Measurements from ENCODE around the gene COL18A1. TPM values are rescaled to one million over a fixed set of nuclear protein-coding genes. Genes with fewer than 3 reads are reported as not detected.

Gene COL18A1
- total and polyA plus RNA-seq, 4 donors = 62.5 to 309 (median 95.0) TPM

DNA sequence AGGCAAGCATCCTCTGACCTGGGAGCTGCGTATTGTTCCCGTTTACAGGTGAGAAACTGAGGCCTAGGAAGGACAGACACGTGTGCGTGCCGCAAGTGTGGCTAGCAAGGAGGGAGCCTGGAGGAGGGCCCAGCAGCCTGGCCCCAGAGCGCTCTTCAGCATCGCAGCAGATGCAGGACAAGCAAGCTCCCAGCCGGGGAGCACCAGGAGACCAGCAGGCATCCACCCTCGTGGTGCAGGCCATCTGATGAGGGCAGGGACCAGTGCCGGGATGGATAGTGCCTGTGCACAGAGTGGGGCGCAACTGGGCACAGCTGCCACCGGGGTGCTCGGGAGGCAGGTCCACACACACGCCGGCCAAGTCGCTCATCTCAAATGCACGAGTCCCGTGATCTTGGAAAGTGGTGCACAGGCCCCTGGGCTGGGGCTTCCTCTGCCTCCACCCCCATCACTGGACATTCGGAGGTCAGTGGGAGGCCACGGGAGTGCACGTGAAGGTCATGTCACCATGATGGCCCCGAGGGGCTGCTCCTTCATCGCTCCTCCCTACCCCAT, 55.1 kb downstream of the COL18A1 start:
- Histone ChIP-seq H3K36me3 (ENCODE audit: control insufficient read depth, insufficient read depth, low read length) (peaks cover 28% of the 10 kb centered on the region), H3K27me3 (ENCODE audit: control insufficient read depth, insufficient read depth, low read length) (no peaks in the 10 kb centered on the region), H3K4me3 (ENCODE audit: low read depth, low read length) (no peak overlapping the region), H3K27ac (ENCODE audit: low read depth, low read length) (no peak overlapping the region), H3K4me1 (ENCODE audit: control insufficient read depth, insufficient read depth, low read length) (peaks cover 28% of the 10 kb centered on the region), H3K9me3 (ENCODE audit: control insufficient read depth, insufficient read depth, low read length) (peaks cover 16% of the 10 kb centered on the region)
- 96% methylated on average over 23 of the region's 23 CpGs for WGBS (ENCODE audit: insufficient coverage)
- DNase-seq (ENCODE audit: low read depth in 4 of 6, low spot score in 6 of 6) = no peak

DNA sequence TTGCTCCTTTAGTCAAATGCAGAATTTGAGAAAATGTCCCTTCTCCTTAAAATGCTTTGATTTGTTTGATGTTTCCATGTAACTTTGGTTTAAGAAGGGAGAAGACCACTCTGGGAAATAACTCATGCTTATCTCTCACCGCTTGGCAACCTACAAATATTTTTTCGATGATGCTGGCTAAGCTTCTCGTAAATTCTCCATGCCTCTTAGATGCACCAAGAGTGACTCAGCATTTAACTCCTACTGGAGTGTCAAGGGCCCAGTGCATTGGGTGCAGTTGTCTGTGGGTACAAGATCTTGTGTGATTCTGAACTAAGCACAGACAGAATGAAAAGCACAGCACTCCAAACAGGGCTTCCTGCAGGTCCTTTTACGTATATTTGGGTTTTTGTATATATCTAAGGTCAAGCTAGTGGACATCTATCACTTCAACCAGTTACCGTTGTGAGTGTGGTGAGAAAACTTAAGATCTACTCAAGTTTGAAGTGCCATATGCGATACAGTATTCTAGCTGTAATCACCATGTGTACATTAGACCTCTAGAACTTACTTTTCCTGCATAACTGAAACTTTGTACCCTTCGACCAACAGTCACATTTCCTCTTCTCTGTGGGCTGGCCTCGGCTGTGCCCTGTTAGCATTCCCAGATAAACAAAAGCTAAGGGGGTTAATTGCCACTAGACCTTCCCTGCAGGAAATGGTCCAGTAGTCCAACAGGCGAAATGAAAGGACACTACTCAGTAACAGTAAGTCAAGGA, 55.8 kb downstream of the COL18A1 start:
- no peak for DNase-seq (ENCODE audit: low read depth in 4 of 6, low spot score in 6 of 6)
- Histone ChIP-seq H3K4me3 (ENCODE audit: low read depth, low read length) (no peak overlapping the region), H3K36me3 (ENCODE audit: control insufficient read depth, insufficient read depth, low read length) (peaks cover 28% of the 10 kb centered on the region), H3K27ac (ENCODE audit: low read depth, low read length) (no peak overlapping the region), H3K4me1 (ENCODE audit: control insufficient read depth, insufficient read depth, low read length) (peaks cover 21% of the 10 kb centered on the region), H3K9me3 (ENCODE audit: control insufficient read depth, insufficient read depth, low read length) (peaks cover 16% of the 10 kb centered on the region), H3K27me3 (ENCODE audit: control insufficient read depth, insufficient read depth, low read length) (no peaks in the 10 kb centered on the region)
- 85% methylated on average over 6 of the region's 9 CpGs for WGBS (ENCODE audit: insufficient coverage)

DNA sequence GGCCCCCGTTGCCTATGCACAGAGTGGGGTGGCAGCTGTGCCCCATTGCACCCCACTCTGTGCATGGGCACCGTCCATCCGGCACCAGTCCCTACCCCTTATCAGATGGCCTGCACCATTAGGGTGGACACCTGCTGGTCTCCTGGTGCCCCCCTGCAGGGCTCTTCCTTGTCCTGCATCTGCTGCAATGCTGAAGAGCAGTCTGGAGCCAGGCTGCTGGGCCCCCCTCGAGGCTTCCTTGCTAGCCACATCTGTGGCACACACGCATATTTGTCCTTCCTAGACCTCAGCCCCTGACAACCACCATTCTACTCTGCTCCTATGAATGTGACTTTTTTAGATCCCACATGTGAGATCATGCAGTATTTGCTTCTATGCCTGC, 56.4 kb downstream of the COL18A1 start:
- no peak overlapping the region for H3K27ac ChIP-seq (ENCODE audit: low read depth, low read length)
- peaks cover 22% of the 10 kb centered on the region for H3K36me3 ChIP-seq (ENCODE audit: control insufficient read depth, insufficient read depth, low read length)
- peaks cover 16% of the 10 kb centered on the region for H3K9me3 ChIP-seq (ENCODE audit: control insufficient read depth, insufficient read depth, low read length)
- 88% methylated on average over 5 of the region's 5 CpGs for WGBS (ENCODE audit: insufficient coverage)
- no peak overlapping the region for H3K4me3 ChIP-seq (ENCODE audit: low read depth, low read length)
- H3K4me1 ChIP-seq (ENCODE audit: control insufficient read depth, insufficient read depth, low read length) = peaks cover 22% of the 10 kb centered on the region
- no peaks in the 10 kb centered on the region for H3K27me3 ChIP-seq (ENCODE audit: control insufficient read depth, insufficient read depth, low read length)
- no peak for DNase-seq (ENCODE audit: low read depth in 4 of 6, low spot score in 6 of 6)

GRCh38 chr21:45461806-45462341, 56.9 kb downstream of the COL18A1 start:
- Histone ChIP-seq H3K27ac (ENCODE audit: low read depth, low read length) (no peak overlapping the region), H3K4me3 (ENCODE audit: low read depth, low read length) (no peak overlapping the region), H3K4me1 (ENCODE audit: control insufficient read depth, insufficient read depth, low read length) (peaks cover 27% of the 10 kb centered on the region), H3K36me3 (ENCODE audit: control insufficient read depth, insufficient read depth, low read length) (peaks cover 20% of the 10 kb centered on the region), H3K9me3 (ENCODE audit: control insufficient read depth, insufficient read depth, low read length) (peaks cover 16% of the 10 kb centered on the region), H3K27me3 (ENCODE audit: control insufficient read depth, insufficient read depth, low read length) (no peaks in the 10 kb centered on the region)
- DNase-seq (ENCODE audit: low read depth in 4 of 6, low spot score in 6 of 6) = no peak

DNA sequence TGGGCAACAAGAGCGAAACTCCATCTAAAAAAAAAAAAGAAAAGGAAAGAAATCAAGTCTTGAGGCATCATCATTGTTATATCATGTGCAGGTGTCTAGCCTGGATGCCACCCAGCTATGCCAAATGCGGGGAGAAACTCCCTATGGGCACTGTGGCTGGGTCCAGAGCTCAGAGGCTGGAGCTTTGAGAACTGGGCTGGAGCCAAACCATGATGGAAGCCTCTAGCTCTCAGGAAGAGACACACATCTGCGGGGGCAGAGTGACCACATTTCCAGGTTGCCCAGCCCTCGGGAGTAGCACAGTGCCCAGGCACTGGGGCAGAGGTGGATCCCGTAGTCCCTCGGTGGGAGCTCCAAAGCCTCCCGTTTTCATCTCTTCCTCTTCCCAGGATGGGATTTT, 58.9 kb downstream of the COL18A1 start:
- DNase-seq (ENCODE audit: low read depth in 4 of 6, low spot score in 6 of 6) = no peak
- H3K9me3 ChIP-seq (ENCODE audit: control insufficient read depth, insufficient read depth, low read length) = peaks cover 16% of the 10 kb centered on the region
- peaks cover 24% of the 10 kb centered on the region for H3K36me3 ChIP-seq (ENCODE audit: control insufficient read depth, insufficient read depth, low read length)
- H3K27me3 ChIP-seq (ENCODE audit: control insufficient read depth, insufficient read depth, low read length) = no peaks in the 10 kb centered on the region
- H3K4me3 ChIP-seq (ENCODE audit: low read depth, low read length) = no peak overlapping the region
- H3K4me1 ChIP-seq (ENCODE audit: control insufficient read depth, insufficient read depth, low read length) = peaks cover 29% of the 10 kb centered on the region
- H3K27ac ChIP-seq (ENCODE audit: low read depth, low read length) = no peak overlapping the region
- WGBS (ENCODE audit: insufficient coverage) = 91% methylated on average over 4 of the region's 7 CpGs

DNA sequence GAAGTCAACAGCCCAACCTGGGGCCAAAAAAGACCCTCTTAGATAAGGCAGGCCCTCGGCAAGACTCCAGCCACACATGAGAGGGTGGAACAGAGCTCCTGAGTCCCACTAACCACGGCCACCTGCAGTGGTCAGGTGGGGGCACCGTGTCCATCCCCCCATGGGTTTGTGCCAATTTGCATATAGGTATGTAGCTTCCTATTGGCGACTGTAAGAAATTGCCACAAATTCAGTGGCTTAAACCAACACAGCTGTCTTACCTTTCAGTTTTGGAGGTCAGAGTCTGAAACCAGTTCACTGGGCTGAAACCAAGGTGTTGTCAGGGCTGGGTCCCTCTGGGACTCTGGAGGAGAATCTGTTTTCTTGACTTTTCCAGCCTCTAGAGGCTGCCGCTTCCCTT, 59.3 kb downstream of the COL18A1 start:
- Histone ChIP-seq H3K27me3 (ENCODE audit: control insufficient read depth, insufficient read depth, low read length) (no peaks in the 10 kb centered on the region), H3K36me3 (ENCODE audit: control insufficient read depth, insufficient read depth, low read length) (peaks cover 28% of the 10 kb centered on the region), H3K4me1 (ENCODE audit: control insufficient read depth, insufficient read depth, low read length) (peaks cover 33% of the 10 kb centered on the region), H3K9me3 (ENCODE audit: control insufficient read depth, insufficient read depth, low read length) (peaks cover 16% of the 10 kb centered on the region), H3K27ac (ENCODE audit: low read depth, low read length) (no peak overlapping the region), H3K4me3 (ENCODE audit: low read depth, low read length) (no peak overlapping the region)
- DNase-seq (ENCODE audit: low read depth in 4 of 6, low spot score in 6 of 6) = no peak
- WGBS (ENCODE audit: insufficient coverage) = 83% methylated on average over 2 of the region's 5 CpGs

- Histone ChIP-seq H3K27me3 (ENCODE audit: control insufficient read depth, insufficient read depth, low read length) (no peaks in the 10 kb centered on the region), H3K27ac (ENCODE audit: low read depth, low read length) (no peak overlapping the region), H3K4me3 (ENCODE audit: low read depth, low read length) (no peak overlapping the region), H3K9me3 (ENCODE audit: control insufficient read depth, insufficient read depth, low read length) (peaks cover 16% of the 10 kb centered on the region), H3K4me1 (ENCODE audit: control insufficient read depth, insufficient read depth, low read length) (peaks cover 41% of the 10 kb centered on the region), H3K36me3 (ENCODE audit: control insufficient read depth, insufficient read depth, low read length) (peaks cover 22% of the 10 kb centered on the region)
- no peak for DNase-seq (ENCODE audit: low read depth in 4 of 6, low spot score in 6 of 6)
- WGBS (ENCODE audit: insufficient coverage) = 77% methylated on average over 16 of the region's 16 CpGs
Measured at GRCh38 chr21:45465105-45465504, 60.1 kb downstream of the COL18A1 start.

- Histone ChIP-seq H3K36me3 (ENCODE audit: control insufficient read depth, insufficient read depth, low read length) (peaks cover 20% of the 10 kb centered on the region), H3K9me3 (ENCODE audit: control insufficient read depth, insufficient read depth, low read length) (peaks cover 16% of the 10 kb centered on the region), H3K4me3 (ENCODE audit: low read depth, low read length) (no peak overlapping the region), H3K4me1 (ENCODE audit: control insufficient read depth, insufficient read depth, low read length) (peaks cover 46% of the 10 kb centered on the region), H3K27ac (ENCODE audit: low read depth, low read length) (no peak overlapping the region), H3K27me3 (ENCODE audit: control insufficient read depth, insufficient read depth, low read length) (no peaks in the 10 kb centered on the region)
- DNase-seq (ENCODE audit: low read depth in 4 of 6, low spot score in 6 of 6) = no peak
- WGBS (ENCODE audit: insufficient coverage) = 83% methylated on average over 22 of the region's 27 CpGs
Measured at GRCh38 chr21:45465611-45466329, 60.8 kb downstream of the COL18A1 start.

GRCh38 chr21:45466330-45467220, 61.6 kb downstream of the COL18A1 start:
- H3K27me3 ChIP-seq (ENCODE audit: control insufficient read depth, insufficient read depth, low read length) = no peaks in the 10 kb centered on the region
- WGBS (ENCODE audit: insufficient coverage) = 76% methylated on average over 30 of the region's 30 CpGs
- peaks cover 11% of the 10 kb centered on the region for H3K9me3 ChIP-seq (ENCODE audit: control insufficient read depth, insufficient read depth, low read length)
- DNase-seq (ENCODE audit: low read depth in 4 of 6, low spot score in 6 of 6) = no peak
- H3K4me1 ChIP-seq (ENCODE audit: control insufficient read depth, insufficient read depth, low read length) = peaks cover 54% of the 10 kb centered on the region
- H3K36me3 ChIP-seq (ENCODE audit: control insufficient read depth, insufficient read depth, low read length) = peaks cover 20% of the 10 kb centered on the region
- H3K4me3 ChIP-seq (ENCODE audit: low read depth, low read length) = no peak overlapping the region
- H3K27ac ChIP-seq (ENCODE audit: low read depth, low read length) = no peak overlapping the region

All from spinal cord (tissue), 10 donors.